ENCODE results near the gene CERS6. TPM values are rescaled to one million over a fixed set of nuclear protein-coding genes. Genes with fewer than 3 reads are reported as not detected.

The CERS6 gene
- polyA plus RNA-seq, 3 donors = 7.6 to 17.7 (median 15.6) TPM

DNA sequence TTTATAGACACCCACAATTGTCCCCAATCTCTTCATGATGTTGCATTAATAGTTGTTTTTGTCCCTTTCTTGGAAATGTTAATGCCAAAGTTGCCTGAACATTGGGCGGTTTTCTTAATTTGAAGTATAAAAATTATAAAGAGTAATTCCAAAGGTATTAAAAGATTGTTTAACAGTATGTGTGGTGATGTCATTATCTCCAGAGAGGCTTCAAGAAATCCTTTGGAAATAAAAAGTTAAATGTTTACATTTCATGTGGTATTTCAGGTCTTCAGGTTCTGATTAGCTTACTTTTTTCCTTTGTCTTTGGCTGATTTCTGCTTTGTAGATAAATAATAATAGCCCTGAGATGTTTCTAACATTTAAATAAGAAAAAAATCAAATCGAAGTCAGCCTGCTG is 317.1 kb downstream of the CERS6 start:
- H3K36me3 Mint-ChIP-seq = peaks cover 49 to 50% of the 10 kb centered on the region in 2 donors
- no peak for DNase-seq

DNA sequence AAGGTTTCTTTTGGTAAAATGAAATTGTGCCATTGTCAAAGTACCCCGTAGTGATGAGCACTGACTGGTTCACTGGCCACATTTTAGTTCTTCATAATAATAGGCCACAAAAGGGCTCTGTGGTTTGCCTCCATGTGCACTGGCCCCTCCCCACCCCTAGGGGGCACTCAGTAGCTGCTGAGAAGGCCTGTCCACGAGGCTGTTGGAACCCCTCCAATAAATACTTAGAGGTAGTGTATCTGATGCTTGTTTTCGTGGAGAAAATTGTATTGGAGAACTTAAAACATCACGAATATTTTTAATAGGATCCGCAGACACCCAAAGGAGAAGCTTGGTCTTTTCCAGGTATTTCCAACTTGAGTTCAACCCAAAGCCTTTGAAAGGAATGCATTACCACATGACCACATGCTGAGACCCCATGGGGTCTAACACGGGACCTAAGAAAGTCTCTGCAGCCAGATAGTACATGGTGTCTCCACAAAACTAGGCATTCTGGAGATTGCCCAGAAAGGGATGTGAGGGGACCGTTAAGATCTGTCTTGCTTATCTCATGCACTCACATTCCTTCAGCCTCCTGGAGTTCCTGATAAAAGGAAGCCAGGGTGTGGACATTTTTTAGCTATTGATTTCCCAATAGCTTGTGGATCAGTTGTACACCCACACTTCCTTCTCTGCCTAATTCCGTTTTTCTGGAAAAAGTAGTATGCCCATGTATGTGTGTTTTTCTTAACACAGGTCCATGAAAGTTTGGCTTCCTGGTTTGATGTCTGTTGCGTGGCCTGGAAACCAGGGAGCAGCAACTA is 317.8 kb downstream of the CERS6 start:
- Mint-ChIP-seq H3K36me3 (peaks cover 45 to 46% of the 10 kb centered on the region in 2 donors), H3K4me3 (no peak overlapping the region), H3K27ac (peak overlapping the region in 1 of 7 donors; percentile 31), H3K9me3 (peaks cover 5 to 11% (median 6%) of the 10 kb centered on the region in 7 donors), H3K27me3 (ENCODE audit: low read depth in 3 of 3) (no peaks in the 10 kb centered on the region), H3K4me1 (no peaks in the 10 kb centered on the region)
- no peaks in the 10 kb centered on the region for H3K79me2 ChIP-seq (ENCODE audit: insufficient read depth, low read length)
- 100% methylated on average over 2 of the region's 9 CpGs for WGBS (ENCODE audit: insufficient coverage)
- H3K4me1 ChIP-seq (ENCODE audit: control insufficient read depth in 1 of 2, insufficient read depth in 2 of 2, low read length in 2 of 2) = no peaks in the 10 kb centered on the region
- no peak overlapping the region for H3K9ac ChIP-seq (ENCODE audit: insufficient read depth, low read length, poor library complexity, severe bottlenecking)
- no peaks in the 10 kb centered on the region for H3K27me3 ChIP-seq (ENCODE audit: control insufficient read depth in 2 of 2, insufficient read depth in 2 of 2, low read length in 2 of 2)
- H3K4me2 ChIP-seq (replicated peaks; ENCODE audit: extremely low read depth, low read length, poor library complexity, severe bottlenecking) = no peak overlapping the region
- DNase-seq = no peak
- no peak overlapping the region for H3K4me3 ChIP-seq (replicated peaks in 1 of 3; ENCODE audit: low read depth in 2 of 3, low read length in 3 of 3)
- TF ChIP-seq, protein P1, sequence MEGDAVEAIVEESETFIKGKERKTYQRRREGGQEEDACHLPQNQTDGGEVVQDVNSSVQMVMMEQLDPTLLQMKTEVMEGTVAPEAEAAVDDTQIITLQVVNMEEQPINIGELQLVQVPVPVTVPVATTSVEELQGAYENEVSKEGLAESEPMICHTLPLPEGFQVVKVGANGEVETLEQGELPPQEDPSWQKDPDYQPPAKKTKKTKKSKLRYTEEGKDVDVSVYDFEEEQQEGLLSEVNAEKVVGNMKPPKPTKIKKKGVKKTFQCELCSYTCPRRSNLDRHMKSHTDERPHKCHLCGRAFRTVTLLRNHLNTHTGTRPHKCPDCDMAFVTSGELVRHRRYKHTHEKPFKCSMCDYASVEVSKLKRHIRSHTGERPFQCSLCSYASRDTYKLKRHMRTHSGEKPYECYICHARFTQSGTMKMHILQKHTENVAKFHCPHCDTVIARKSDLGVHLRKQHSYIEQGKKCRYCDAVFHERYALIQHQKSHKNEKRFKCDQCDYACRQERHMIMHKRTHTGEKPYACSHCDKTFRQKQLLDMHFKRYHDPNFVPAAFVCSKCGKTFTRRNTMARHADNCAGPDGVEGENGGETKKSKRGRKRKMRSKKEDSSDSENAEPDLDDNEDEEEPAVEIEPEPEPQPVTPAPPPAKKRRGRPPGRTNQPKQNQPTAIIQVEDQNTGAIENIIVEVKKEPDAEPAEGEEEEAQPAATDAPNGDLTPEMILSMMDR (IDR thresholded peaks at IDR 0.05) = peak; percentile 60
- H3K9me3 ChIP-seq (replicated peaks in 1 of 2; ENCODE audit: control insufficient read depth in 1 of 2, insufficient read depth in 1 of 2, low read length in 2 of 2) = peaks cover 0 to 7% of the 10 kb centered on the region in 2 donors
- H2AFZ ChIP-seq (ENCODE audit: insufficient read depth, low read depth, low read length, poor library complexity, severe bottlenecking) = no peak overlapping the region
- no peaks in the 10 kb centered on the region for H4K20me1 ChIP-seq (ENCODE audit: insufficient read depth, low read length)
- peaks cover 20 to 53% of the 10 kb centered on the region in 2 donors for H3K36me3 ChIP-seq (replicated peaks in 1 of 2; ENCODE audit: control insufficient read depth in 1 of 2, insufficient read depth in 2 of 2, low read length in 2 of 2)
- intact Hi-C loops (cut with micrococcal nuclease) = no loop called here
- no peak overlapping the region for H3K27ac ChIP-seq (ENCODE audit: low read depth in 1 of 2, low read length in 2 of 2)

More for the DNA sequence above, 317.1 kb downstream of the CERS6 start:
- Histone ChIP-seq H3K4me3 (replicated peaks in 1 of 3; ENCODE audit: low read depth in 2 of 3, low read length in 3 of 3) (no peak overlapping the region), H3K27me3 (ENCODE audit: control insufficient read depth in 2 of 2, insufficient read depth in 2 of 2, low read length in 2 of 2) (no peaks in the 10 kb centered on the region), H3K4me1 (ENCODE audit: control insufficient read depth in 1 of 2, insufficient read depth in 2 of 2, low read length in 2 of 2) (no peaks in the 10 kb centered on the region), H3K9ac (ENCODE audit: insufficient read depth, low read length, poor library complexity, severe bottlenecking) (no peak overlapping the region), H3K4me2 (replicated peaks; ENCODE audit: extremely low read depth, low read length, poor library complexity, severe bottlenecking) (no peak overlapping the region), H3K27ac (ENCODE audit: low read depth in 1 of 2, low read length in 2 of 2) (no peak overlapping the region), H3K9me3 (replicated peaks in 1 of 2; ENCODE audit: control insufficient read depth in 1 of 2, insufficient read depth in 1 of 2, low read length in 2 of 2) (peaks cover 0 to 7% of the 10 kb centered on the region in 2 donors), H2AFZ (ENCODE audit: insufficient read depth, low read depth, low read length, poor library complexity, severe bottlenecking) (no peak overlapping the region), H3K36me3 (replicated peaks in 1 of 2; ENCODE audit: control insufficient read depth in 1 of 2, insufficient read depth in 2 of 2, low read length in 2 of 2) (peaks cover 20 to 60% of the 10 kb centered on the region in 2 donors), H3K79me2 (ENCODE audit: insufficient read depth, low read length) (no peaks in the 10 kb centered on the region), H4K20me1 (ENCODE audit: insufficient read depth, low read length) (no peaks in the 10 kb centered on the region)
- no peaks in the 10 kb centered on the region for H3K4me1 Mint-ChIP-seq
- H3K4me3 Mint-ChIP-seq = no peak overlapping the region
- H3K27ac Mint-ChIP-seq = no peak overlapping the region
- WGBS (ENCODE audit: insufficient coverage) = no CpG with 5 or more reads among the region's 2 CpGs
- intact Hi-C loops (cut with micrococcal nuclease) = no loop called here
- H3K9me3 Mint-ChIP-seq = peaks cover 5 to 11% (median 6%) of the 10 kb centered on the region in 7 donors
- H3K27me3 Mint-ChIP-seq (ENCODE audit: low read depth in 3 of 3) = no peaks in the 10 kb centered on the region
- TF ChIP-seq, protein P1 (IDR thresholded peaks at IDR 0.05) = no peak
